ENCODE results near the gene SLC7A1.

SLC7A1 gene

GRCh38 chr13:29482504-29482903 lies 113.0 kb downstream of the SLC7A1 start:
- no peak overlapping the region for H3K4me2 ChIP-seq (ENCODE audit: low read length)
- H3K4me3 ChIP-seq (ENCODE audit: low read depth, low read length, poor library complexity, severe bottlenecking) = no peak overlapping the region
- H3K9me2 ChIP-seq (ENCODE audit: low read depth, low read length) = no peaks in the 10 kb centered on the region
- no peaks in the 10 kb centered on the region for H3F3A ChIP-seq (ENCODE audit: insufficient read depth, low read length)
- no peak overlapping the region for H2AFZ ChIP-seq (ENCODE audit: low read length)
- H3K9ac ChIP-seq (ENCODE audit: low read length) = no peak overlapping the region
- H3K27me3 ChIP-seq (ENCODE audit: insufficient read depth, low read length) = peaks cover 12% of the 10 kb centered on the region; the same call in 1 of the 2 replicates
- H3K79me2 ChIP-seq (ENCODE audit: insufficient read depth, low read length) = no peaks in the 10 kb centered on the region
- peaks cover 7% of the 10 kb centered on the region for H3K4me1 ChIP-seq (ENCODE audit: insufficient read depth, low read length, severe bottlenecking)
- no peaks in the 10 kb centered on the region for H4K20me1 ChIP-seq (ENCODE audit: insufficient read depth, low read length)
- H3K27ac ChIP-seq (ENCODE audit: low read depth, low read length, poor library complexity, severe bottlenecking) = no peak overlapping the region
- no peaks in the 10 kb centered on the region for H3K9me3 ChIP-seq (ENCODE audit: low read length)
- no peak for TF ChIP-seq EZH2 (IDR thresholded peaks at IDR 0.05; ENCODE audit: borderline replicate concordance, low read length)
- TF ChIP-seq, protein P1, sequence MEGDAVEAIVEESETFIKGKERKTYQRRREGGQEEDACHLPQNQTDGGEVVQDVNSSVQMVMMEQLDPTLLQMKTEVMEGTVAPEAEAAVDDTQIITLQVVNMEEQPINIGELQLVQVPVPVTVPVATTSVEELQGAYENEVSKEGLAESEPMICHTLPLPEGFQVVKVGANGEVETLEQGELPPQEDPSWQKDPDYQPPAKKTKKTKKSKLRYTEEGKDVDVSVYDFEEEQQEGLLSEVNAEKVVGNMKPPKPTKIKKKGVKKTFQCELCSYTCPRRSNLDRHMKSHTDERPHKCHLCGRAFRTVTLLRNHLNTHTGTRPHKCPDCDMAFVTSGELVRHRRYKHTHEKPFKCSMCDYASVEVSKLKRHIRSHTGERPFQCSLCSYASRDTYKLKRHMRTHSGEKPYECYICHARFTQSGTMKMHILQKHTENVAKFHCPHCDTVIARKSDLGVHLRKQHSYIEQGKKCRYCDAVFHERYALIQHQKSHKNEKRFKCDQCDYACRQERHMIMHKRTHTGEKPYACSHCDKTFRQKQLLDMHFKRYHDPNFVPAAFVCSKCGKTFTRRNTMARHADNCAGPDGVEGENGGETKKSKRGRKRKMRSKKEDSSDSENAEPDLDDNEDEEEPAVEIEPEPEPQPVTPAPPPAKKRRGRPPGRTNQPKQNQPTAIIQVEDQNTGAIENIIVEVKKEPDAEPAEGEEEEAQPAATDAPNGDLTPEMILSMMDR (IDR thresholded peaks at IDR 0.05; ENCODE audit: low read length) = no peak
- no peaks in the 10 kb centered on the region for H3K36me3 ChIP-seq (ENCODE audit: insufficient read depth, low read length)

GRCh38 chr13:29481603-29482002 lies 113.9 kb downstream of the SLC7A1 start:
- Histone ChIP-seq H3K27ac (ENCODE audit: low read depth, low read length, poor library complexity, severe bottlenecking) (no peak overlapping the region), H3K27me3 (ENCODE audit: insufficient read depth, low read length) (peaks cover 12% of the 10 kb centered on the region; the same call in 1 of the 2 replicates), H4K20me1 (ENCODE audit: insufficient read depth, low read length) (no peaks in the 10 kb centered on the region), H3K4me1 (ENCODE audit: insufficient read depth, low read length, severe bottlenecking) (peaks cover 7% of the 10 kb centered on the region), H3K9ac (ENCODE audit: low read length) (no peak overlapping the region), H3K36me3 (ENCODE audit: insufficient read depth, low read length) (no peaks in the 10 kb centered on the region), H3K4me2 (ENCODE audit: low read length) (no peak overlapping the region), H3K4me3 (ENCODE audit: low read depth, low read length, poor library complexity, severe bottlenecking) (no peak overlapping the region), H3F3A (ENCODE audit: insufficient read depth, low read length) (no peaks in the 10 kb centered on the region), H3K9me2 (ENCODE audit: low read depth, low read length) (no peaks in the 10 kb centered on the region), H3K79me2 (ENCODE audit: insufficient read depth, low read length) (no peaks in the 10 kb centered on the region), H2AFZ (ENCODE audit: low read length) (no peak overlapping the region), H3K9me3 (ENCODE audit: low read length) (no peaks in the 10 kb centered on the region)
- TF ChIP-seq, protein P1 (IDR thresholded peaks at IDR 0.05; ENCODE audit: low read length) = no peak
- no peak for TF ChIP-seq EZH2 (IDR thresholded peaks at IDR 0.05; ENCODE audit: borderline replicate concordance, low read length)

- Histone ChIP-seq H3K27me3 (ENCODE audit: insufficient read depth, low read length) (peaks cover 12% of the 10 kb centered on the region; the same call in 1 of the 2 replicates), H2AFZ (ENCODE audit: low read length) (no peak overlapping the region), H3K9me2 (ENCODE audit: low read depth, low read length) (no peaks in the 10 kb centered on the region), H3K4me2 (ENCODE audit: low read length) (no peak overlapping the region), H3K9me3 (ENCODE audit: low read length) (no peaks in the 10 kb centered on the region), H3K9ac (ENCODE audit: low read length) (no peak overlapping the region), H3K4me1 (ENCODE audit: insufficient read depth, low read length, severe bottlenecking) (peaks cover 7% of the 10 kb centered on the region), H3K4me3 (ENCODE audit: low read depth, low read length, poor library complexity, severe bottlenecking) (no peak overlapping the region), H3F3A (ENCODE audit: insufficient read depth, low read length) (no peaks in the 10 kb centered on the region), H4K20me1 (ENCODE audit: insufficient read depth, low read length) (no peaks in the 10 kb centered on the region), H3K79me2 (ENCODE audit: insufficient read depth, low read length) (no peaks in the 10 kb centered on the region), H3K36me3 (ENCODE audit: insufficient read depth, low read length) (no peaks in the 10 kb centered on the region), H3K27ac (ENCODE audit: low read depth, low read length, poor library complexity, severe bottlenecking) (no peak overlapping the region)
- TF ChIP-seq, protein P1 (IDR thresholded peaks at IDR 0.05; ENCODE audit: low read length) = no peak
- no peak for TF ChIP-seq EZH2 (IDR thresholded peaks at IDR 0.05; ENCODE audit: borderline replicate concordance, low read length)
These were observed 114.5 kb downstream of the SLC7A1 start for GRCh38 chr13:29480893-29481525.
